Measurements from ENCODE around the gene DMPK. TPM values are rescaled to one million over a fixed set of nuclear protein-coding genes. Genes with fewer than 3 reads are reported as not detected.

Gene DMPK
- polyA plus RNA-seq, 1 donor from 2014 or later: 34.3 TPM

- no peak overlapping the region for H3K4me2 ChIP-seq (ENCODE audit: low read length)
- H3F3A ChIP-seq (ENCODE audit: insufficient read depth, low read length, poor library complexity, severe bottlenecking): no peaks in the 10 kb centered on the region
- no peaks in the 10 kb centered on the region for H3K9me2 ChIP-seq (ENCODE audit: insufficient read depth, low read length)
- H3K9me3 ChIP-seq (ENCODE audit: low read length): no peaks in the 10 kb centered on the region
- no peak overlapping the region for H3K9ac ChIP-seq (ENCODE audit: low read length)
- no peaks in the 10 kb centered on the region for H3K36me3 ChIP-seq (ENCODE audit: insufficient read depth, low read length)
- no peaks in the 10 kb centered on the region for H3K27me3 ChIP-seq (ENCODE audit: insufficient read depth, low read depth, low read length)
- no peak overlapping the region for H3K27ac ChIP-seq (ENCODE audit: low read length)
- no peaks in the 10 kb centered on the region for H4K20me1 ChIP-seq (ENCODE audit: insufficient read depth)
- no peak overlapping the region for H2AFZ ChIP-seq (ENCODE audit: low read depth, low read length)
- H3K79me2 ChIP-seq (replicated peaks; ENCODE audit: insufficient read depth, low read length): no peaks in the 10 kb centered on the region
- no peak overlapping the region for H3K4me3 ChIP-seq (ENCODE audit: low read length)
- peak; percentile 46 for TF ChIP-seq SMC3 (conservative IDR thresholded peaks at IDR 0.05; ENCODE audit: poor library complexity)
- no peak for TF ChIP-seq TAF1 (IDR thresholded peaks at IDR 0.05; ENCODE audit: low read depth)
- no peak for TF ChIP-seq EZH2 (IDR thresholded peaks at IDR 0.05; ENCODE audit: borderline replicate concordance, insufficient read depth, low read length, poor library complexity, severe bottlenecking)
- no peak for TF ChIP-seq EP300 (conservative IDR thresholded peaks at IDR 0.05; ENCODE audit: poor library complexity, severe bottlenecking)
- no peak for TF ChIP-seq REST (IDR thresholded peaks at IDR 0.05; ENCODE audit: borderline replicate concordance)
- TF ChIP-seq MXI1 (conservative IDR thresholded peaks at IDR 0.05; ENCODE audit: poor library complexity, severe bottlenecking): no peak
- TF ChIP-seq POLR2AphosphoS5 (IDR thresholded peaks at IDR 0.05): no peak
- peak; percentile 64 for TF ChIP-seq CTCF (IDR thresholded peaks at IDR 0.05; ENCODE audit: poor library complexity, severe bottlenecking)
- TF ChIP-seq RAD21 (conservative IDR thresholded peaks at IDR 0.05): peak; percentile 29
These were observed 2.8 kb downstream of the DMPK start for GRCh38 chr19:45779231-45780145.

- Histone ChIP-seq H3K4me2 (ENCODE audit: low read length) (no peak overlapping the region), H4K20me1 (ENCODE audit: insufficient read depth) (no peaks in the 10 kb centered on the region)
These were observed 4.2 kb downstream of the DMPK start for GRCh38 chr19:45778010-45778661.

More at GRCh38 chr19:45778010-45778661, 4.2 kb downstream of the DMPK start:
- Histone ChIP-seq H3K9me3 (ENCODE audit: low read length) (no peaks in the 10 kb centered on the region), H3F3A (ENCODE audit: insufficient read depth, low read length, poor library complexity, severe bottlenecking) (no peaks in the 10 kb centered on the region), H3K9ac (ENCODE audit: low read length) (no peak overlapping the region), H3K27ac (ENCODE audit: low read length) (no peak overlapping the region), H3K9me2 (ENCODE audit: insufficient read depth, low read length) (no peaks in the 10 kb centered on the region), H3K36me3 (ENCODE audit: insufficient read depth, low read length) (no peaks in the 10 kb centered on the region), H2AFZ (ENCODE audit: low read depth, low read length) (no peak overlapping the region), H3K27me3 (ENCODE audit: insufficient read depth, low read depth, low read length) (no peaks in the 10 kb centered on the region), H3K4me3 (ENCODE audit: low read length) (no peak overlapping the region), H3K79me2 (replicated peaks; ENCODE audit: insufficient read depth, low read length) (no peaks in the 10 kb centered on the region)
- no peak for TF ChIP-seq SMC3 (conservative IDR thresholded peaks at IDR 0.05; ENCODE audit: poor library complexity)
- no peak for TF ChIP-seq REST (IDR thresholded peaks at IDR 0.05; ENCODE audit: borderline replicate concordance)
- TF ChIP-seq CTCF (IDR thresholded peaks at IDR 0.05; ENCODE audit: poor library complexity, severe bottlenecking): no peak
- no peak for TF ChIP-seq POLR2AphosphoS5 (IDR thresholded peaks at IDR 0.05)
- TF ChIP-seq EZH2 (IDR thresholded peaks at IDR 0.05; ENCODE audit: borderline replicate concordance, insufficient read depth, low read length, poor library complexity, severe bottlenecking): no peak
- no peak for TF ChIP-seq EP300 (conservative IDR thresholded peaks at IDR 0.05; ENCODE audit: poor library complexity, severe bottlenecking)
- no peak for TF ChIP-seq RAD21 (conservative IDR thresholded peaks at IDR 0.05)
- TF ChIP-seq TAF1 (IDR thresholded peaks at IDR 0.05; ENCODE audit: low read depth): no peak
- no peak for TF ChIP-seq MXI1 (conservative IDR thresholded peaks at IDR 0.05; ENCODE audit: poor library complexity, severe bottlenecking)

All from neural cell (in vitro differentiated cells).